NCI-H187 treated with DMSO at 0.1 percent for 48 hours (cell line): ENCODE results near the gene NECTIN2.
A peak's percentile ranks its signal among the peaks of the same experiment; 100 is the strongest.
"Not testable (repeated sequence)": the region's sequence is repeated elsewhere in the genome, so short reads cannot be mapped to it uniquely, and the experiment has no call there.

Experiments
- DNase-seq: peaks from one replicate; lab custom pipeline; 2025; lab: John Stamatoyannopoulos, UW

Gene NECTIN2

GRCh38 chr19:44884566-44884965 lies 38.5 kb downstream of the NECTIN2 start:
- DNase-seq: no peak

- no peak for DNase-seq
Observed at GRCh38 chr19:44886141-44886540, 40.0 kb downstream of the NECTIN2 start.

DNA sequence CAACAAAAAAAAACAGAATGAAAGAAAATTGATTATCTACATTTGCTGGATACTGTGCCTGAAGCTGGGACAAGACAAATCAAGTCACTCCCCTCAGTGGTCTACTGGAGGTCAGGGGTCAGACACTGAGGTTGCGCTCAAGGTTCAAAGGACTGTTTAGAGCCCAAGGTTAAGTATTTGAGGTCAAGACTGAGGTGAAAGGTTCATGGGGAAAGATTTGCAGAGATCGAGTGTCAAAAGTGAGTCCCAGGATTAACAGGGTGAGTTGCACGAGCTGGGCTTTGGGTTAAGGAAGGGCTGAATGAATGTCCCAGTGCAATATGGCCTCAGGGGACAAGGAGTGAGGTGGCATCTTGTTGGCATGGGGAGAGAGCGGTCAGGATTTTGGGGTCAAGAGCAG lies 41.6 kb downstream of the NECTIN2 start:
- DNase-seq: no peak

- not testable (repeated sequence) for DNase-seq
Observed at GRCh38 chr19:44888335-44888734, 42.2 kb downstream of the NECTIN2 start.

- no peak for DNase-seq
Observed at GRCh38 chr19:44889830-44890365, 43.8 kb downstream of the NECTIN2 start.

DNA sequence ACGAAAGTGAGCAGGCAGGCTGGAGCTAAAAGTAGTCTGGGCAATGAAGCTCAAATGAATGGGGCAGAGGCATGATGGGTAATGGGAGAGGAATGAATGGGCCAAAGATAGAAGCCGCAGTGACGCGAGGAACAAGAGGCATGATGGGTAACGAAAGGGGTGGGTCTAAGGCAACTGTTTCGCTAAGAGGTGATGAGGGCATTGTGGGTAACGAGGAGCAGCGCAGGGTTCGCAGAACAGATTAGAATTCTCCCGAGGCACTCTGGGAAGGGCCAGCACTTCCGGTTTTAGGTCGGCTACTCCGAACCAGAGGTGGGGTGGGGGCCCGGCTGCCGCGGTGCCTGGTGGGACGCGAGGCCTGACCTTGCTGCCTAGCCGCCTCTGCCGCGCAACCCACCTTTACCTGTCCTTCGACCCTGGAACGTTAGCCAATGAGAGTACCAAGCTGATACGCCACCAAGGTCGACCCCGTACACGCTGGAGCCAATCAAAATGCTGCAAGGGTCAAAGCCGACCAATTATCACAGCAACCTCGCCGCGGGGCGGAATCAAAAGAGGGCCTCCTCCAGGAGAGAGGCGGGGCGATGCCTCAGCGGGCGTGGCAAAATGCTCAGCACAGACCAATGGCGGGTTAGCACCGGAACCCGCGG lies 44.4 kb downstream of the NECTIN2 start:
- peak; percentile 99 for DNase-seq

DNA sequence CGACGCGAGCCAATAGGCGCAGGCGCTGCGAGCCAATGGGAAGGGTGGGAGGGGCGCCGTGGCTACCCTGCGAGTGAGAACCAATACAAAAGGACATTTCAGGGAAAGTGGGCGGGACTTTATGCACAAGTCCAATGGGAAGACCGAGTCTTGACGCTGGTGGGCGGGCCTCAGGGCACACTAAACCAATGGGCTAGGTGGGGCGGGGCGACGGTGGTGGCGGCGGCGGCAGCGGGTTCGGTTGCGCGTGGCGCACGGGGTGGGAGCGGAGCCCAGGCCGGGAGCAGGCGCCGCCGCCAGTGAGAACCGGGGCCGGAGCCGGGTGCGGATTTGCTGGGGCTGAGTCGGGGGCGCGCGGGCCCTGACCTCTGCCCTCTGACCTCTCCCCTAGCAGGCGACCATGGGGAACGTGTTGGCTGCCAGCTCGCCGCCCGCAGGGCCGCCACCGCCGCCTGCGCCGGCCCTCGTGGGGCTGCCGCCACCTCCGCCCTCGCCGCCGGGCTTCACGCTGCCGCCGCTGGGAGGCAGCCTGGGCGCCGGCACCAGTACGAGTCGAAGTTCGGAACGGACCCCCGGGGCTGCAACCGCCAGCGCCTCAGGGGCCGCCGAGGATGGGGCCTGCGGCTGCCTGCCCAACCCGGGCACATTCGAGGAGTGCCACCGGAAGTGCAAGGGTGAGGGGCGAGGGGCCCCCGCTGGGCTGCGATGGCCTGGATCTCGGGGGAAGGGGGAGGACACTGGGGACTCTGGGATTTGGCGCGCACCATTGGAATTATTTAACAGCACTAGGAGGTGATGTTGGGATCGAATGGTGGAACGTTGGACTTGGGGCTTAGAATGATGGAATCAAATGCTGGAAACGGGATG lies 45.2 kb downstream of the NECTIN2 start, which contains the start of gene TOMM40:
Gene TOMM40 (plus strand): TSS at position 239 of the 867 bp plus-strand sequence. CDS start 162 bp downstream, at position 401.
- peak; percentile 99 for DNase-seq

- no peak for DNase-seq
Observed at GRCh38 chr19:44892932-44893331, 46.8 kb downstream of the NECTIN2 start.

DNA sequence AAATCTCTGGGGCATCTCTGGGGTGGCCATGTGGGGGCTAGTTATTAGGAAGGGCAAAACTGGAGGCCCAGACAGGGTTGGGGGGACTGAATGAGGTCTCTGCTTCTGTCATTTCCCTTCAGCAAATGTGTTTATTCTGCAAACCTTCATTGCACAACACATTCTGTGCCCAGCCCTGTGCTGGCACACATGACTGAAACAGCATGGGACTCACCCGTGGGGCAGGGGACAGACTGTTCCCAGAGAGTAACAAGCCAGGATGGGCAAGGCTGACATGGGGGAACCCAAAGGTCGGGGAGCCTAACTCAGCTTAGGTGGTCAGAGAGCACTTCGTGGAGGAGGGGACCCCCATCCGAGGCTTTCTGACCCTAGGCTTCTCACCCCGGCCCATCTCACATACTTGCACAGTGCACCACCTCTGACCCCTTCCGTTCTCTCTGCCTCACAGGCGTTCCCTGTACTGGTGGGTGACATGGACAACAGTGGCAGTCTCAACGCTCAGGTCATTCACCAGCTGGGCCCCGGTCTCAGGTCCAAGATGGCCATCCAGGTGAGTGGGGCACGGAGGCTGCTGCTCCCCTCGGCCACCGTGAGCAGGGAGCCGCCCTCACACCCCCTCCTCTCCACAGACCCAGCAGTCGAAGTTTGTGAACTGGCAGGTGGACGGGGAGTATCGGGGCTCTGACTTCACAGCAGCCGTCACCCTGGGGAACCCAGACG lies 47.4 kb downstream of the NECTIN2 start:
- no peak for DNase-seq

GRCh38 chr19:44894052-44894400 lies 47.9 kb downstream of the NECTIN2 start:
- DNase-seq: no peak

- DNase-seq: no peak
Observed at GRCh38 chr19:44894946-44895345, 48.8 kb downstream of the NECTIN2 start.

DNA sequence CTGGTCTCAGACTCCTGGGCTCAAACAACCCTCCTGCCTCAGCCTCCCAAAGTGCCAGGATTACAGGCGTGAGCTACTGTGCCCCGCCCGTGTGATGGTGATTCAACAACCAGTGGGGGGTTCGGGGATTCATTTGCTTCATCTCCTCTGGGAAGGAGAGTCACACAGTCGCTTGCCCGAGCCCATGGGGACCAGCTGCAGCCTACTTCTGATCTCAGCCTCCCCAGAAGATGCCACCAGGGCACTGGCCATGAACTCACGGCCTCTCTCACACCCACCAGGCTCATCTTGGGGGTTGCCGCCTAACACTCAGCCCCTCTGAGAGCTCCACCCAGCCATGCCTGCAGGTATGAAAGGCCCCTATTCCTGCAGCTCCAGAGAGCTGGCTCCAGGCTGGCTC lies 51.7 kb downstream of the NECTIN2 start:
- DNase-seq: no peak

DNA sequence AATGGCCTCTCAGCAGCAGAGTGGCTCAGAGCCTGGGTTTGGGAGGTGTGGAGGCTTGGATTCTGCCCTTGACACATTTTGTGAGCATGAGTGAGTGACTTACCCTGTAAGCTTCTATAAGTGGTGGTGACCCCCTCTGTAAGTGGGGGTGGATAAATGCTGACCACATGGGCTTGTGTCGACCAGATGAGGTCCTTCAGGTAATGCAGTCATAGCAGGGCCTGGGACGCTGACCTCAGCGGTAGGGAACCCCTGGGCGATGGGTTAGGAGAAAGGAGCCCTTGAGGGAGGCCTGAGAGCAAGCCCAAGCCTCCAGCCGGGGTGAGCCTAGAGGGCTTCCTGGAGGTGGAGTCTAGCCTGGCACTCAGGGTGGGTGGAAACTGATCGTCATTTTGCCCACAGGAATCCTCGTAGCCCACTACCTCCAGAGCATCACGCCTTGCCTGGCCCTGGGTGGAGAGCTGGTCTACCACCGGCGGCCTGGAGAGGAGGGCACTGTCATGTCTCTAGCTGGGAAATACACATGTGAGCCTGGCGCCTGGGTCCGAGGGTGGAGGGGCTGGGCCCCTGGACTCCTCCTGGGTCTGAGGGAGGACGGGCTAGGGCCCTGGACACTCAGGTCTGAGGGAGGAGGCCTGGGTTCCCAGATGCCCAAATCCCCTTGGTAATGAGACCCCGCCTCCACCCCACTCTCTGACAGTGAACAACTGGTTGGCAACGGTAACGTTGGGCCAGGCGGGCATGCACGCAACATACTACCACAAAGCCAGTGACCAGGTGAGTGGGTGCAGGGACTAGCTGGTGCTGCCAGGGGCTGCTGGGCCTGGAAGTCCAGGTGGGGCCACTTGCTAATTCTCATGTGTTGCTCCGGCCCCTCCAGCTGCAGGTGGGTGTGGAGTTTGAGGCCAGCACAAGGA lies 54.5 kb downstream of the NECTIN2 start:
- DNase-seq: no peak

- no peak for DNase-seq
Observed at GRCh38 chr19:44903216-44903601, 57.1 kb downstream of the NECTIN2 start.

GRCh38 chr19:44903602-44904425 lies 57.7 kb downstream of the NECTIN2 start:
- no peak for DNase-seq

GRCh38 chr19:44904426-44904994 lies 58.4 kb downstream of the NECTIN2 start:
- no peak for DNase-seq

GRCh38 chr19:44905437-44906160 lies 59.5 kb downstream of the NECTIN2 start, which contains the start of gene APOE:
Gene APOE (plus strand): TSS chr19:44905796. CDS start chr19:44906625, 829 bp downstream.
- no peak for DNase-seq

- DNase-seq: no peak
Observed at GRCh38 chr19:44907613-44908012, 61.5 kb downstream of the NECTIN2 start.
